GM12878 (cell line): ENCODE data around the gene APOA4. TPM values are rescaled to one million over a fixed set of nuclear protein-coding genes. Genes with fewer than 3 reads are reported as not detected.
A peak's percentile ranks its signal among the peaks of the same experiment; 100 is the strongest.

Experiments used
- ATAC-seq: fragments of 200-7000 bp; cut with Tn5 transposase; 3 replicates; pipeline ENCODE4 v1.9.1; 2020; ENCODE audit warnings: mild to moderate bottlenecking, moderate library complexity
- BruUV-seq: library from RNA; stranded (reverse); fragments of 400-500 nt; replicated peaks from 2 replicates; lab custom pipeline; 2021; lab: Mats Ljungman, UMichigan
- CTCF ChIA-PET: fragments of 300-600 bp; sonication (Branson Sonifier 250); formaldehyde crosslinking; extraction: SDS; loops from one replicate; lab custom pipeline; 2021; ENCODE audit warnings: inconsistent platforms; lab: Yijun Ruan, JAX
- POLR2A ChIA-PET: fragments of 350-600 bp; formaldehyde crosslinking; extraction: SDS; loops from one replicate; lab custom pipeline; 2021; ENCODE audit warnings: inconsistent platforms; lab: Charles Lee
- RAD21 ChIA-PET: fragments of 300-600 bp; sonication (Branson Sonifier 250); formaldehyde crosslinking; loops from one replicate; lab custom pipeline; 2023; ENCODE audit warnings: antibody characterized with exemption; ENCODE audit not compliant: unreplicated experiment; lab: Charles Lee
- SMC1A ChIA-PET: fragments of 300-600 bp; sonication (Branson Sonifier 250); formaldehyde crosslinking; loops from one replicate; lab custom pipeline; 2023; ENCODE audit not compliant: unreplicated experiment, uncharacterized antibody; lab: Charles Lee
- DNase-seq: peaks from one replicate; pipeline ENCODE4 v3.0.0-alpha.2; 2011; ENCODE audit warnings: low read depth, low spot score
- FAIRE-seq: peaks from 3 replicates; lab custom pipeline; 2011; peaks lifted over from hg19 to GRCh38; lab: Jason Lieb, UNC
- H2AFZ ChIP-seq: 2 replicates; pipeline ENCODE4 v1.6.0; 2011; ENCODE audit warnings: low read depth, low read length, control low read depth; ENCODE audit not compliant: control insufficient read depth
- H3K27ac ChIP-seq: 2 replicates; pipeline ENCODE4 v1.5.1; 2011; ENCODE audit warnings: control low read depth; ENCODE audit not compliant: control insufficient read depth, insufficient read depth
- H3K27me3 ChIP-seq, 2 experiments: replicated peaks in 1 of 2; 2 replicates each; pipeline versions ENCODE4 v1.6.0 to v1.6.1; 2011; ENCODE audit warnings: low read length in 1 of 2; ENCODE audit not compliant: control insufficient read depth in 2 of 2, insufficient read depth in 2 of 2
- H3K36me3 ChIP-seq, 2 experiments: 2 replicates each; pipeline ENCODE4 v1.5.1; 2011; ENCODE audit warnings: low read length in 1 of 2; ENCODE audit not compliant: control insufficient read depth in 2 of 2, insufficient read depth in 2 of 2
- H3K4me1 ChIP-seq: 2 replicates; pipeline ENCODE4 v1.6.1; 2011; ENCODE audit warnings: mild to moderate bottlenecking, low read length, moderate library complexity, mixed read lengths; ENCODE audit not compliant: control insufficient read depth, insufficient read depth
- H3K4me2 ChIP-seq: 2 replicates; pipeline ENCODE4 v1.6.0; 2011; ENCODE audit warnings: control low read depth; ENCODE audit not compliant: control insufficient read depth, insufficient read depth
- H3K4me3 ChIP-seq: fragments of 200-600 bp; sonication (generic); 2 replicates; pipeline ENCODE4 v1.5.1; 2016
- H3K79me2 ChIP-seq: 2 replicates; pipeline ENCODE4 v1.6.0; 2011; ENCODE audit warnings: low read length; ENCODE audit not compliant: control insufficient read depth, insufficient read depth
- H3K9ac ChIP-seq: 2 replicates; pipeline ENCODE4 v1.8.0; 2011; ENCODE audit warnings: low read length, control low read depth, mixed read lengths; ENCODE audit not compliant: control insufficient read depth, insufficient read depth
- H3K9me3 ChIP-seq: replicated peaks from 3 replicates; pipeline ENCODE4 v1.5.1; 2011; ENCODE audit warnings: mild to moderate bottlenecking, low read length; ENCODE audit not compliant: control insufficient read depth, insufficient read depth
- H4K20me1 ChIP-seq: 2 replicates; pipeline ENCODE4 v1.6.0; 2011; ENCODE audit not compliant: control insufficient read depth, insufficient read depth
- BHLHE40 ChIP-seq, 2 experiments: fragments of 450-650 bp in 1 of 2; IDR thresholded peaks; 2 replicates each; pipeline ENCODE4 v1.6.1; 2011 to 2017; ENCODE audit warnings: low read depth in 2 of 2, borderline replicate concordance in 1 of 2, improper control_type of control experiment in 1 of 2, low read length in 1 of 2, mild to moderate bottlenecking in 1 of 2
- CBX5 ChIP-seq: sonication (generic); IDR thresholded peaks from 2 replicates; pipeline ENCODE4 v1.6.1; 2016; ENCODE audit warnings: low read depth, moderate library complexity, mild to moderate bottlenecking, inconsistent platforms
- MYB ChIP-seq: fragments of 150-350 bp; IDR thresholded peaks from 2 replicates; pipeline ENCODE4 v1.6.1; 2014; ENCODE audit warnings: mild to moderate bottlenecking, low read depth, low read length, borderline replicate concordance
- NRF1 ChIP-seq: conservative IDR thresholded peaks from 2 replicates; pipeline ENCODE4 v1.6.1; 2011; ENCODE audit warnings: mild to moderate bottlenecking, low read depth, low read length, improper control_type of control experiment
- POLR2AphosphoS5 ChIP-seq: IDR thresholded peaks from 2 replicates; pipeline ENCODE4 v1.6.1; 2011; ENCODE audit warnings: mild to moderate bottlenecking, low read length, inconsistent platforms
- RELA ChIP-seq: fragments of 450-650 bp; IDR thresholded peaks from 2 replicates; pipeline ENCODE4 v1.8.0; 2014; ENCODE audit warnings: borderline replicate concordance; ENCODE audit not compliant: partially characterized antibody
- RUNX3 ChIP-seq: IDR thresholded peaks from 2 replicates; pipeline ENCODE4 v1.6.1; 2012; ENCODE audit warnings: low read length, inconsistent platforms
- SMC3 ChIP-seq: IDR thresholded peaks from 2 replicates; pipeline ENCODE4 v1.6.1; 2011; ENCODE audit warnings: low read length, improper control_type of control experiment, borderline replicate concordance
- STAT3 ChIP-seq: IDR thresholded peaks from 2 replicates; pipeline ENCODE4 v1.6.1; 2011; ENCODE audit warnings: low read depth, low read length, improper control_type of control experiment
- TBL1XR1 ChIP-seq: IDR thresholded peaks from 2 replicates; pipeline ENCODE4 v1.6.1; 2012; ENCODE audit warnings: low read depth, low read length, improper control_type of control experiment
- TCF3 ChIP-seq: IDR thresholded peaks from 2 replicates; pipeline ENCODE4 v1.6.1; 2012; ENCODE audit warnings: low read depth, mild to moderate bottlenecking, low read length, borderline replicate concordance; ENCODE audit not compliant: insufficient read depth
- TCF7 ChIP-seq: IDR thresholded peaks from 2 replicates; pipeline ENCODE4 v1.6.1; 2014; ENCODE audit warnings: antibody characterized with exemption, borderline replicate concordance
- USF2 ChIP-seq: IDR thresholded peaks from 2 replicates; pipeline ENCODE4 v1.6.1; 2011; ENCODE audit warnings: low read depth, low read length, improper control_type of control experiment, borderline replicate concordance
- YY1 ChIP-seq: IDR thresholded peaks from 2 replicates; pipeline ENCODE4 v1.6.1; 2011; ENCODE audit warnings: low read depth, mild to moderate bottlenecking, low read length
- ZNF687 ChIP-seq: fragments of 450-650 bp; IDR thresholded peaks from 2 replicates; pipeline ENCODE4 v1.6.1; 2017; ENCODE audit warnings: mild to moderate bottlenecking, moderate library complexity
- WGBS: methylation state at CpG from one replicate; pipeline ENCODE4 v1.1.6; 2016; ENCODE audit warnings: low lambda C conversion rate; ENCODE audit not compliant: insufficient replicate concordance, insufficient coverage; ENCODE audit errors: missing lambda C conversion rate; 5-methylcytosine and 5-hydroxymethylcytosine counted together
- in situ Hi-C: fragments of 300-500 bp; cut with MboI; formaldehyde crosslinking; loops from 9 replicates; pipeline ENCODE4 v1.14.3; 2018; ENCODE audit warnings: mixed read lengths
- intact Hi-C: fragments of 100-400 bp; cut with micrococcal nuclease; formaldehyde crosslinking; loops from one replicate; pipeline ENCODE4 v1.14.2; 2022; ENCODE audit not compliant: unreplicated experiment
- polyA plus RNA-seq, 11 experiments: library from polyadenylated mRNA; depleted of rRNA in 4 of 11; unstranded in 6 of 11; stranded (reverse) in 5 of 11; fragments of >200 nt; fragmentation: Nextera tagmentation in 4 of 11; fragmentation: Illumina TruSeq in 1 of 11; extraction: Ambion mirVana in 4 of 11; extraction: Trizol in 1 of 11; gene quantifications; 1 replicate in 1 of 11; 2 replicates in 10 of 11; pipeline versions ENCODE4 v1.2.1 to v1.2.3, GENCODE V29; 2011 to 2016; ENCODE audit warnings: inconsistent platforms in 2 of 11, missing spikeins in 2 of 11, low read depth in 1 of 11
- total RNA-seq, 4 experiments: library from RNA; depleted of rRNA in 3 of 4; stranded (reverse); fragments of >200 nt in 3 of 4; fragmentation: Illumina TruSeq in 1 of 4; extraction: Trizol in 1 of 4; gene quantifications; 2 replicates each; pipeline versions ENCODE4 v1.2.1 to v1.2.3, GENCODE V29; 2013 to 2021
- TF ChIP-seq, protein P1 (sequence below): fragments of 450-650 bp; IDR thresholded peaks from 2 replicates; pipeline ENCODE4 v1.6.1; 2014; ENCODE audit warnings: mild to moderate bottlenecking

Gene APOA4
- total and polyA plus RNA-seq, 10 of the 15 experiments (the other 5 are each of a cell fraction or from before 2014, with no cell fraction given) = not detected

- Histone ChIP-seq H4K20me1 (no peaks in the 10 kb centered on the region), H3K4me2 (peak overlapping the region; percentile 17), H2AFZ (peak overlapping the region; percentile 88), H3K36me3 (no peaks in the 10 kb centered on the region), H3K79me2 (no peaks in the 10 kb centered on the region), H3K9me3 (no peaks in the 10 kb centered on the region), H3K9ac (peak overlapping the region; percentile 65), H3K4me3 (peak overlapping the region; percentile 52; the same call in 1 of the 2 replicates), H3K27ac (peak overlapping the region; percentile 20; the same call in 1 of the 2 replicates), H3K4me1 (peaks cover 8% of the 10 kb centered on the region; the same call in 1 of the 2 replicates), H3K27me3 (no peaks in the 10 kb centered on the region)
- ChIA-PET POLR2A (interaction anchor here (0.8 to 3.0 kb wide), 9 partner anchors 15 to 396 kb away, joined by 3 to 10 read pairs (median 4); partner anchors contain the start of genes APOA5 and PCSK7), RAD21 (interaction anchor here (0.6 to 2.7 kb wide), 24 partner anchors 15 to 335 kb away, joined by 3 to 56 read pairs (median 4); partner anchors contain the start of genes APOA5, PAFAH1B2 and ZPR1), CTCF (interaction anchor here (0.6 to 7.3 kb wide), 50 partner anchors 9 to 487 kb away, joined by 3 to 183 read pairs (median 4); partner anchors contain the start of genes APOA4, APOA5, BUD13 and PAFAH1B2), SMC1A (interaction anchor here (0.6 to 2.8 kb wide), 23 partner anchors 12 to 395 kb away, joined by 3 to 42 read pairs (median 4); partner anchors contain the start of genes APOA5 and ZPR1)
- WGBS = 12% methylated on average over 57 of the region's 57 CpGs
- ATAC-seq (peak; percentile 94), DNase-seq (peak; percentile 57), FAIRE-seq (peak; percentile 76)
- intact Hi-C loops (loop anchor here (1.0 to 5.0 kb wide), 4 partner anchors 45 to 391 kb away; partner anchors contain the start of gene APOA5), in situ Hi-C loops (no loop called here)
- no TSS peak for BruUV-seq
- TF ChIP-seq TCF3 = 0 out of 2 replicates have a peak, but pooled peaks have one; percentile 43
- peak; percentile 77 to 92 for TF ChIP-seq BHLHE40 (IDR thresholded peaks at IDR 0.05; ENCODE audit: borderline replicate concordance in 1 of 2, low read depth in 2 of 2, low read length in 1 of 2)
- TF ChIP-seq CBX5 = peak; percentile 92; the same call in 1 of the 2 replicates
- peak; percentile 37; the same call in 1 of the 2 replicates for TF ChIP-seq YY1
- TF ChIP-seq STAT3 = no peak
- TF ChIP-seq SMC3 = peak; percentile 64
- no peak for TF ChIP-seq USF2
- TF ChIP-seq NRF1 = peak; percentile 52
- no peak for TF ChIP-seq TBL1XR1
- TF ChIP-seq RELA = peak; percentile 15
- TF ChIP-seq MYB = no peak
- peak; percentile 56; the same call in 1 of the 2 replicates for TF ChIP-seq POLR2AphosphoS5
- TF ChIP-seq RUNX3 = peak; percentile 45; the same call in 1 of the 2 replicates
- TF ChIP-seq TCF7 = no peak
- TF ChIP-seq ZNF687 = peak; percentile 74
- TF ChIP-seq, protein P1, sequence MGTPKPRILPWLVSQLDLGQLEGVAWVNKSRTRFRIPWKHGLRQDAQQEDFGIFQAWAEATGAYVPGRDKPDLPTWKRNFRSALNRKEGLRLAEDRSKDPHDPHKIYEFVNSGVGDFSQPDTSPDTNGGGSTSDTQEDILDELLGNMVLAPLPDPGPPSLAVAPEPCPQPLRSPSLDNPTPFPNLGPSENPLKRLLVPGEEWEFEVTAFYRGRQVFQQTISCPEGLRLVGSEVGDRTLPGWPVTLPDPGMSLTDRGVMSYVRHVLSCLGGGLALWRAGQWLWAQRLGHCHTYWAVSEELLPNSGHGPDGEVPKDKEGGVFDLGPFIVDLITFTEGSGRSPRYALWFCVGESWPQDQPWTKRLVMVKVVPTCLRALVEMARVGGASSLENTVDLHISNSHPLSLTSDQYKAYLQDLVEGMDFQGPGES = no peak
Measured at GRCh38 chr11:116835791-116836631, 12.9 kb upstream of the APOA4 start.
